Kidney tubule cell (primary cell): ENCODE measurements around the gene NTM.

ENCODE experiments used
- DNase-seq: peaks from one replicate; pipeline ENCODE4 v3.0.0-alpha.2; 2018; ENCODE audit warnings: low spot score

The NTM gene

DNA sequence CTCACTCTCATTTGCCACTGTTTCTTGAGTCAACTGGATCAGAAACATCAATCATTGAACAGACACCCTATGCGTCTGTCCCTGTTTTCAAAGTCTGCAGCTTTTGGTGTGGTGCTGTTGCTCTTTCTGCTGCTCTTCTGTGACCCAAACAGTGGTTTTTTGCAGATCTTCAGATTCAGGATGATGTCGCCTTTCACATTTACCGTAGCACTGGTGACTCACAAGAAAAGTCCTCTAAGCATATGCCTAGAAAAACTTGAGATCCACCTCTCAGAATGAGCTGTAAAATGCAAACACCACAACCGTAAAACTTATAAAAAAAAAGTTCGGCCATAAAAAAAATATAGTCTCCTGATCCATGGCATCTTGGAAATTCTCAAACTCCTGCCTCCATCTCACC is 400.4 kb downstream of the NTM start:
- DNase-seq: no peak

- DNase-seq: no peak
Observed at GRCh38 chr11:131771471-131771870, 401.1 kb downstream of the NTM start.

GRCh38 chr11:131773626-131774025 is 403.2 kb downstream of the NTM start:
- no peak for DNase-seq

- DNase-seq: no peak
Observed at GRCh38 chr11:131776211-131776610, 405.8 kb downstream of the NTM start.

DNA sequence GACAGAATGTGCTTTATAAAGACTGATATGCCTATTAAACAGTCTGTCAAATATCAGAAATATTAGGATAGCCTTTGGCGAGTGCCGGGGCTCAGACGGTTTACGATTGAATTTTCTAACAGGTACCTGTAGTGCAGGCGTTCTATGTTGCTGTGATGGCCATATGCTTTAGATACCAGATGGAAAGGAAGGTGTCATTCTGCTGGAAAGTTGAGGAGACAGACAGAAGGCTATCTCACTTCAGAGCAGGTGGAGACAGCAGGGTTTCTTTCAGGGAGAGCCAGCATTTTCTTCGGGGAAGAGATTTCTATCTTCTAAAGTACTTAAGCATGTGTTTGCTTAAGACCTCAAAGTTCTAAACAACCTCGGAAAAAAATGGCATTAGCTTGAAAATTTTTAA is 415.4 kb downstream of the NTM start:
- DNase-seq: no peak

- no peak for DNase-seq
Observed at GRCh38 chr11:131787119-131787518, 416.7 kb downstream of the NTM start.

GRCh38 chr11:131790586-131790985 is 420.2 kb downstream of the NTM start:
- DNase-seq: no peak

GRCh38 chr11:131792243-131792642 is 421.8 kb downstream of the NTM start:
- no peak for DNase-seq

DNA sequence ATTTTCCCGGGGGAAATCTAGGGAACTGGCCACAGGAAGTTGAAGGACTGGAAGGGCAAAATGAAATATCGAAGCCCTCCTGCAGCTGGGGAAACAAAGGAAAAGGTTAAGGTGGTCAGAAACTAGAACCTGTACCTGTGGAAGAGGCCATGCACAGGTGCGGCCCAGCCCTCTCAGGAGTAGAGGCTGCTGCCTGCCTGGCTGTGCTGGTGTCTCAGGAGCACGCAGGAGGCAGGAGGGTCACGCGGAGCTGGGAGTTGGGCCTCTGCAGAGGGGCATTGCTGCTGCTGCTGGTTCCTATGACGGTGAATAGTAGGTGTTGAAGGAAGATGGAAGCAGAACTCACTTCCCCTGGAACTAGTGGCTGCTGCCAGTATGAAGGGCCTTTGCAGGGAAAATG is 425.7 kb downstream of the NTM start:
- no peak for DNase-seq

- no peak for DNase-seq
Observed at GRCh38 chr11:131796541-131796940, 426.1 kb downstream of the NTM start.

DNA sequence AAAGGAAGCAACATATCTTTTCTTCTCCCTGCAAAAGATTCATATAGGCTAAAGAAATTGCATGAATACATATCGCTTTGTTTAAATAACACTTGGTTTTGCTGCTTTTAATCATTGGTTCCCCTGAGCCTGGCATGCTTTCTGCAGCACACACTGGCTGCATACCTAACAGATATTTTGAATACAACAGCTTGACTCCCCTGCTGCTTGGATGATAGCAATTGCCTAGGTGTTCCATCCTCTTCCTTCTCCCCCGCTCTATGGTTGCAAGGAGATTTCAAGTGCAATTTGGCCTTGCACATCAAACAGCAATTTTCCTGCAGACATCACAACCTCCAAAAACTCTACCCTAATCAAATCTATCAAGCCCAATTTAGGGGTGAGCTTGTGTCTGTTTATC is 430.0 kb downstream of the NTM start:
- no peak for DNase-seq

DNA sequence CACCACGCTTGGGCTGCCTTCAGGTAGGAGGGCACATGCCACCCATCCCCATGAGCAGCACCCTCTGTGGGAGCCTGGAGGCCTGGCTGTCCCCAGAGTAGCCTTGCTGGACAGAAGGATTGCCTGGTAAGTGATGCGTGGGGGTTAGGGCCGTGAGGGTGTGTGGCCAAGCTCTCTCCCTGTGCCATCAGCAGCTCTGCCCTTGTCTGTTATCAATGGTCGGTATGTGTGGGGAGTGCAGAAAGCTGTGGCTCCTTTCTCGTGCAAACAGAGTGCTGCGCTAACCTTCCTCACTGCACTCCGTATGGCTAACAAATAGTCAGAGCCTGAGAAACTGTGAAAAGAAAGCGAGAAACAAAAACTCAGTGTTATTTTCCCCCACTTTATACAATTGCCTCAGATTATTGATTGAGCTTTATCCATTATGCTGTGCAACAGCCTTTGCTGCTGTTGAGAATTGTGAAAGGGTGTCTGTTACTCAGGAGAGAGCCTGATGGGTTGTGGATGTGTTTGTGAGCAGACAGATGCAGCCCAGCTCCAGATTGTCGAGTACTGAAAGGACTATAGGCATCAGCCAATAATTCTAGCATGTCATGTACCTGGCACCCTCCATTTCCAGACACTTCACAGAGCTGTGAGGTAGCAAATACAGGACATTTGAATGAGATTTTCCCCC is 432.2 kb downstream of the NTM start:
- DNase-seq: no peak

DNA sequence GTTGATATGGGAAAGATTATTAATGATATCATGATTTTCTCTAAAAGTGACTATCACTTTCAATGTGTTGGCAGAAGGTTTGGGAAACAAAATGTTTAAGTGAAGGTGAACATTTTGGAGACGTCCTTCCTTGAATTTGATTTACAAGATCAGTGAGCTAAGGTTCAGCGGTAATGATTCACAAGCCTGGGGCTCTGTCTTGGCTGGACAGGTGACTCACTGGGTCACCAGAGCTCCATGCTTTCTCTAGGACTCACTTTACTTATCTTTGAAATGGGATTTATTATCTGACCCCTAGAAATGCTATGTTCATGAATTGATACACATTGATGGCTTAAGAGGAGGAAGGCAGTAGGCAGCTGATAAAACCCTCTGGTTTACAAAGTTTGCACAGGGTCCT is 437.5 kb downstream of the NTM start:
- DNase-seq: peak; percentile 46

DNA sequence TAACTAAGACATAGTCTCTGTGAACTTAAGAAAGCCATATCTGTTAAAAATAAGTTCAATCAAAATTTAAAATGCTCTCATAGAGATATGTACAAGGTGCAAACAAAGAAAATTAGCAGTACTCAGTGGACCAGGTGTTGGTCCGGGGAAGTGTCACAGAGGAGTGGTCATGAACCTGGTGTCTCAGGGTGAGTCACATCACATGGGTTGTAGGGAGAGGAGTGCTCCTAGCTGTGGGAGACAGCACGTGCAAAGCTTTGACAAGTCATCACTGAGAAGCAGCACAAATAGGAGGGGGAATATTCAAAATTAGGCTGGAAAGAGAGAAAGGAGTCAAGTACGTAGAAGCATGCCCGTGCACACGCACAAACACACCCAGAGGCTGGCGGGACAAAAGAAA is 438.1 kb downstream of the NTM start:
- DNase-seq: peak; percentile 73

DNA sequence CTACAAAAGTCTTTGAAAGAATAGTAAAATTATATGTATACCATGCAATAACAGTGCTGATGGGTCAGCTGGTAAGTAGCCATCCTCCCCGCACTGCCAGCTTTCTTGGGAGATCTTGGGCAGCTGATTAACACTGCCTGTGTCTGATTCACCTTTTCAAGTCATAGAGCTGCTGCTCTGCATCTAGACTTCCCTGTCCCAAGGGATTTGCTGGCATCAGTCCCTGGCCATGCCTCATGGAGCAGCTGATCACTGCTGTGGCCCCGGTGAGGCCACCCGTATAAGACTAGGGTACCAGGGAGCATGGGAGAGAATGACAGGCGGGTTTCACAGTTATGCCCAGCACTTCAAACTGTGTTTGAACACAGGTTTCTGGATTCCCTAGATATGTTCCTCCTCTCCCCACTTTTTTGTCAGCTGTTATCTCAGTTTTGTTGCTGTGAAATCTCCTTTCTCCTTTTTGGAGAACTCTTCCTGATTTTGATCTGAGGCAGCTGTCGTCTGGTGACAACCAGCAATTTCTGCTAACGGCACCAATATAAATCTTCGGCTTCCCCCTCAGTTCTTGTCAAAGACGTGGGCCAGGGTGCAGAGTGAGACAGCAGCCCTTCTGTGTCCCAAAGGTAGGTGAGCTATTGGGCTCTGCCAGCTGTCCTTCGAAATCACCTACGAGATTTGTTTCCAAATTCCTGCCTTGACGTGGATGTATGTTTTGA is 438.9 kb downstream of the NTM start:
- DNase-seq: peak; percentile 78

DNA sequence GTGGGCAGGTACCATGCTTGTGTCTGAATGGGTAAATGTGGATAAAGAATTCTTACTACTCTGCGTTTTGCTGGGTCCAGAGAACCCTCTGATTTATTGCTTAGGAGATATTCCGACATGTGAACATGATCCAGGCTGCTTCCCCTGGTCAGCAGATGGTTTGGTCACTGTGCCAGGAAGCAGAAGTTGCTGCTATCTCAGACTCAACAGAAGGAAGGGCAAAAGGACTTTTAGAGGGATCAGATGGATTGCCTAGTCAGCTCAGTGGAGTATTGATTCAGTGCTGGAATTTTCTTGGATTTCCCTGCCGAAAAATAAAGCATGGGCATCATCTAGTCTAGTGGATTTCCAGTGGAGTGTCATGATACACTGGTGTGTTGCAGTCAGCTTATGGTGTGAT is 440.1 kb downstream of the NTM start:
- no peak for DNase-seq

- peak; percentile 84 for DNase-seq
Observed at GRCh38 chr11:131811383-131811782, 441.0 kb downstream of the NTM start.

GRCh38 chr11:131814108-131814507 is 443.7 kb downstream of the NTM start:
- DNase-seq: no peak

- DNase-seq: no peak
Observed at GRCh38 chr11:131815590-131815989, 445.2 kb downstream of the NTM start.

GRCh38 chr11:131816051-131816450 is 445.6 kb downstream of the NTM start:
- DNase-seq: no peak

- DNase-seq: no peak
Observed at GRCh38 chr11:131817687-131818188, 447.3 kb downstream of the NTM start.

GRCh38 chr11:131819865-131820264 is 449.4 kb downstream of the NTM start:
- DNase-seq: no peak

- DNase-seq: no peak
Observed at GRCh38 chr11:131822506-131822905, 452.1 kb downstream of the NTM start.

GRCh38 chr11:131823772-131824171 is 453.4 kb downstream of the NTM start:
- no peak for DNase-seq
